ENCODE measurements around the gene PARVG.

Gene PARVG

DNA sequence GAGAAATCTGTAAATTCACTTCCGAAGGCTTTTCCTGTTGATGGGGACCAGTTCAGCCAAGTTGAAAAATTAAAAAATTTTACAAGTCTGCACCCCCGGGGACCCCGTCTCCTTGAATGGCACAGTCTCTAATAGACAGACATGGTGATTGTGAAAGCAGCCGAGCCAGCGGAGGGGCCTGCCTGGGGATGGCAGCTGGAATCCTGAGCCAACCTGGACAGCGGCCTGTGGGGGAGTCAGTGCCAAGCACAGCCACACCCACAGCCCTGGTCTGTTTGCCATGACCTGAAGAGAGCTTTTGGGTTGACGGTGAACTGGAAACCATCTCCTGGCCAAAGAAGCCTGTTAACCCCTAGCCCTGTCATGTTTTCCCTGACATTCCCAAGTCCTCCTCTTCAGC, 64.7 kb downstream of the PARVG start:
- DNase-seq = no peak

DNA sequence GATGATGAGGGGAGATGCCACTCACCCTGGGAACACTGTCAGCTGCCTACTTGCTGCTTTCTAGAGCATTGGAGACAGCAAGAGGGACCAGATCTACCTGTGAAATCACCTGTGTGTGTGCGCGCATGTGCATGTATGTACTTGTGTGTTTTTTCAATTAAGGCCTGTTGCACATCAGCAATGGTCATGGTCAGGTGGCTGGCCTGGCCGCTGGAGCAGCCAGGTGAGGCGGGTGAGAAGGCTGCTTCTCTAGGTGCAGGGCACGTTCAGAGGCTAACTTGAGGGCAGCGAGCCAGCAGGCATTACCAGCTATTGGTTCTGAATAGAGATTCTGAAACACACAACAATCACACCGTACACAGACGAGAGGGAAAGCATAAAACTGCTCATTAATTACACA, 65.1 kb downstream of the PARVG start:
- no peak for DNase-seq

DNA sequence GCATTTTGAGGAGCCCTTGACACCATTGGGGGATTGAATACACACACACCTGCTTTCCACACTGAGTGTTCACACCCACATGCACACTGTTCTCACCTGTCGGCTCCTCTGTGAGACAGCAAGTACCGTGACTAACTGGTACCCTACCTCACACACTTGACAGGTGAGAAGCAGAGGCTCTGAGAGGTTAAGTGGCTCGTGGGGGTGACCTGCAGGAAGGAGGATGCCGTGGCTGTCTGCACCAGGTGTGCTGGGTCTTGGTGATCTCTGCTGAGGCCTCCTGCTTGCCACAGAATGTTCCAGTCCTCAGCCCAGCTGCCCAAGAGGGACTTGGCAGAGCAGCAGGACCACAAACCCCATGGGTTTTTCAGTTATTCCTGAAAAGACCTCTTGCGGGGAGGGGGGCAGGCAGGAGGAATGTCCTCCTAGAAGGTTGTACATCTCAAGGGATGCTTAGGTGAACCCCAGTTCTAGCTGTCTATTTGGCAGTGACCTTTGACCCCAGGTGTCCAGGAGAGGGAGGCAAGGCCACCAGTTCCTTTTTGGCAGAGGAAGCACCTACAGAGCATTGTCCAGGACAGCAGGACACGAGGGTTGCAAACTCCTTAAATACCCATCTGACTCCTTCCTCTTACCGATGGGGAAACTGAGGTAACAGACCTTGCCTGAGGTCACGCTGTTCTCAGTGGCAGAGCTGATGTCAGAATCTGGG, 66.0 kb downstream of the PARVG start:
- DNase-seq = no peak

DNA sequence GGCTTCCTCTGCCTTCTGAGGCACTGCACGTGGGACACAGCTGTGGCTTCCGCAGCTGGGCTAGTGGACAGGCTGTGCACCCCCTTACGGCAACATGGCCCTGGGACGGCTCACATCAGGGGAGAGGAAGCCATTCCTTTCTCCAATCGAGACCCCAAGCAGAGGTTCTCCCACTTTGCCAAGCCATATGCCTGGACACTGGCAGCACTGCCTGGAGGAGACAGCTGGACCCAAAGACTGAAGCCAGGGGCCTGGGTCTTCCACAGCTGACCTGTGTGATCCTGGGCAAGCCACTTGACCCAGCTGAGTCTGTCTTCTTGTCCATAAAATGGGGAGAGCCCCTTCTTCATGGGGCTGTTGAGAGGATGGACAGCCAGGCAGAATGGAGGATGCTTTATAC, 66.6 kb downstream of the PARVG start:
- DNase-seq = no peak

DNA sequence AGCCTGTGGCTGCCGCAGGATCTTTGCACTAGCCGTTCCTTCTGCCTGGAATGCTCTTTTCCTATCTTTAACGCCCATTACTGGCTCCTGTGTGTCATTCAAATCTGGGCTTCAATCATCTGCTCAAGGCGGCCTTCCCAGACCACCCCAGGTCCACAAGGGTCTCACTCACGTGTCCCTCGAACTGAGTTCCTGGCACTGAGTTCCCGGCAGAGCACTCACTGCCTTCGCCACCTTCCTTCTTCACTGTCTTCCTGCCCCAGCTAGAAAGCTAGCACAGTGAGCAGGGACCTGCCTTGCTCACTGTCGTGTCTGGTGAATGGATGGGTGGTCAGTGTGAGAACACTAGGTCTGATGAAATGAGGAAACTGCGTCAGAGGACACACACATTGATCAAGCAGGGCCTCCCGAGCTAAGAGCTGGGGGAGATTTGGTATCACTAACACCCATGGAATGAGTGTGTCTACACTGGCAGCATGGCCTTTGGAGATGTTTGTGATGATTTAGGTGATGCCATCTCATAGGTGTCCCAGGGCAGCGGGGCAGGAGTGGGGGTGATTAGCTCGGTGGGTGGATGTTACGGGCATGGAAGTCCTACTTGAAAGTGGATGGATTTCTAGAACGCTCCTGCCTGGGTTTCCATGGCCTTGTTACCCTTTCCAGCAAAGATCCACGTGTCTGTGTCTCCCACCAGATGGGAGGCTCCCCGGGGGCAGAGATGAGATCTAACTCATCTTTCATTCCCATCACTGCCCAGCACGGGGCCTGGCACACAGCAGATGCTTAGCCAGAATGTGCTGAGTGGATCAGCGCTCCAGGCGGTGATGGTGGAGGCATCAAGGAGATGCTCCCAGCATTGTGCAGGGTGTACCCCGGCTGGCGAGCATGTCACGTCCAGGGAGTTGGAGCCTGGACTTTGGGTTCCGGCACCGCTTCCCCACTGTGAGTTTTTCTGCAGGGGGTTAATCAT, 67.5 kb downstream of the PARVG start:
- no peak for DNase-seq

DNA sequence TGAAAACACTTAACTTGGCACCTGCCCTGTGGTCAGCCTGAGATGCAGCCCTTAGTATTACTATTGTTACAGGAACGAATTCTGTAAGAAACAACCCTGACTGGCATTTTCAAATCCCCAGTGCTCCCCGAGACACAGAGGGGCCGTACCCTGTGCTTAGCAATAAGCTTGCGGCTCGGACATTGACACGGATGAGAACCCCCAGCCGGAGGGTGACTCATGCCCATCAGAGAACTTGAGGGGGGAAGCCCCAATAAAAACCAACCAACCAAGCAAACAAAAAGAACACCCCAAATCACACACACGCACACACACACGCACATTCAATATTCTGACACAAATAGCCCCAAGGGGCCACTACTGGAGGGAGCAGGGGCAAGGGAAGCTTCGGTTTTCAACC, 68.2 kb downstream of the PARVG start:
- no peak for DNase-seq

DNA sequence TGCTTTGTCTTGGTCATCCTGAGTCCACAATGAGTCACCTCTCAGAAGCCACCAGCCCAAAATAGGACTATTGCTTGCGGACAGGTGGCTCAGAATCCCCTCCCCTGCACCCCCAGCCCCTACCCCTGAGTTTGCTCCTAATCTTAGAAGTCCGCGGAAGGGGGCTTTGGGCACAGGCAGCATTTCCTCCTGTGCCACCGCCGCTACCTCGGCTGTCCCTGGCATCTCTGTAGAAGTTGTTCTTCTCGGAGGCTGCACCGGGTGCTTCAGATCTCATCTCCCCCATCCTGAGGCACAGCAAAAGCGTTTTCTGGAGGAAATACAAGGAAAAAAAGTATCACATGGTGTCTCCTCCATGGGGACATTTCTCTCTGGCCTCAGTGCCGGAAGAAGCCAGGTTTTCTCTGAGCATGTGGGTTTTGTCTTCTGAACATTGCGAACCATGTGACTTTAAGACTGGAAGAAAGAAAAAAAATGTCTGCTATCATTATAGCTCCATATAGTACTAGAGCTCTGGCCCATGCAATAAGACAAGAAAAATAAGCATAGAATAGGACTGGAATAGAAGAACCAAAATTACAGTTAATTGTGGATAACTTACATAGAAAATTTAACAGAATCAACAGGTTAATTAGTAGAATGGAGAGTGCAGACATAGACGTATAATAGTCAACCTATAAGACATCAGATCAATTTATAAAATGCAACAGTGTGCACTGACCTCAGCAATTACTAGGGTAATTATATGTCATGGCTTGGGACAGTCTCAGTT, 68.8 kb downstream of the PARVG start:
- no peak for DNase-seq

DNA sequence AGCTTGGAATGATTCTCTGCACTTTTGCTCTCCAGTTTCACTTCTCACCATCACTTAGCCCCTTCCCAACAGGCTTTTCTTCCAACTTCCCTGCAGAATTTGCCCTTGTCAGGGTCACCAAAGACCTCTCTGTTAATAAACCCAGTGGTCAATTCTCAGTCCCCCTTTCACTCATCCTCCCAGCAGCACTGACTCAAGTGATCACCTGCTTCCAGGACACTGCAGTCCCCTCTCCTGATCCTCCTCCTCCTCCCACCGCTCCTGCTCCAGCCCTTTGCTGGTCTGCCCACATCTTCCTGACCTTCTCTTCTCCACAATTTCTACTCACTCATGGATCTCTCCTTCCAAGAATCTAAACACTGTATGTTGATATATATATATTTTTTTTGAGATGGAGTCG, 74.1 kb downstream of the PARVG start:
- no peak for DNase-seq

DNA sequence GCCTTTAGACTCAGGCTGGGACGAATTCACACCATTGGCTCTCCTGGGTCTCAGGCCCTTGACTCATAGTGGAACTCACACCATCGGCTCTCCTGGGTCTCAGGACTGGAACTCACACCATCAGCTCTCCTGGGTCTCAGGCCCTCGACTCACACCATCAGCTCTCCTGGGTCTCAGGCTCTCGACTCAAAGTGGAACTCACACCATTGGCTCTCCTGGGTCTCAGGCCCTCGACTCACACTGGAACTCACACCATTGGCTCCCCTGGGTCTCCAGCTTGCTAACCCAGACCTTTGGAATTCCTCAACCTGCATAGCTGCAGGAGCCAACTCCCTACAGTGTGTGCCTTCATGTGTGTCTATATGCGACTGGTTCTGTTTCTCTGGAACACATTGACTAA, 75.4 kb downstream of the PARVG start:
- no peak for DNase-seq

DNA sequence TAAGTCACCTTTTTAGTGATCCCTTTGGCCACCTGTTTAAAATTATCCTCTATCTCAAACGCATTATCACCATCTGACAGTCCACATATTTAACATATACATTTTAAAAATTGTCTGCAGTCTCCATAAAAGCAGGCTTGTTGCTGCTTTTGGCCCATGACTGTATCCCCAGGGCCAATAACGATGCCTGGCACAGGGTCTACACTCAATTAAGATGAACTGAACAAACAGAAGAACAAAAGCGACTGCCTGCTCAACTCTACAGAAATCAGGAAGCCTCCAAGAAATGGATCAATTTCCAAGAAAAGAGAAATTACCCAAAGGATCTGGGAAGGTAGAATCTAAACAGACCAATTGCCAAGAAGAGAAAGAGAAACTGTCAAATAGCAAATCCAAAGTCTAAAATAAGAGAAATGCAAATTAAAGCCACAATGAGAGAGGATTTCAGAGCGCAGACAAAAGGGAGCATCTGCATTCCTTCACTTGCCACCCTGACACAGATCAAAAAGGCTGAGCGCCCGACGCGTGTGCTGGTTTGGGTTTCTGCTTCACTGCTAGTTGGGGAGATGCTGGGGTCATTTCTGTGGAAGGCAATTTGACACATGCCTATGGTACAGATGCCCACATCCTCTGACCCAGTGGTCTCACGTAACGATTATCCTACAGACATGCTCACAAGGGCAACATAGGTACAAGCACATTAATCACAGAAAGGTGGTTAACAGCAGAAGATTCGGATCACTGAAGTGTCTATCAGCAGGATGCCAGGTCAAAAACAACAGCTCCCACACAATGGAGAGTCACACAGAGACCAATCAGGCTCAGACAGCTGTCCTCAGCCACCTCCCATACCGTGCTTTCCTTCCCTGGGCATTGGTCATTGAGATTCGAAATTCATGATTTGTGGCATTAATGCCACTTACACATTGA, 76.1 kb downstream of the PARVG start:
- DNase-seq = no peak

Measured in suppressor macrophage (primary cell).